IMR-90 (cell line): Measurements from ENCODE around the gene ABCD1. TPM values are rescaled to one million over a fixed set of nuclear protein-coding genes. Genes with fewer than 3 reads are reported as not detected.

Experiments
- ATAC-seq: fragments of 200-7000 bp; cut with Tn5 transposase; 2 replicates; pipeline ENCODE4 v1.9.1; 2020; ENCODE audit warnings: low read depth, mild to moderate bottlenecking, moderate library complexity
- BruUV-seq: library from RNA; stranded (reverse); fragments of 400-500 nt; replicated peaks from 2 replicates; lab custom pipeline; 2021; lab: Mats Ljungman, UMichigan
- CTCF ChIA-PET: fragments of 300-600 bp; formaldehyde crosslinking; extraction: SDS; loops from one replicate; lab custom pipeline; 2021; ENCODE audit warnings: antibody characterized with exemption; lab: Yijun Ruan, JAX
- POLR2A ChIA-PET: fragments of 300-600 bp; sonication (Branson Sonifier 250); formaldehyde crosslinking; loops from one replicate; lab custom pipeline; 2022; ENCODE audit warnings: antibody characterized with exemption; ENCODE audit not compliant: unreplicated experiment; lab: Charles Lee
- DNase-seq: peaks from one replicate; pipeline ENCODE4 v3.0.0; 2013
- H2AFZ ChIP-seq: replicated peaks from 2 replicates; pipeline ENCODE3; 2013; ENCODE audit warnings: low read length, mild to moderate bottlenecking; ENCODE audit not compliant: poor library complexity
- H2AK5ac ChIP-seq: 2 replicates; pipeline ENCODE4 v1.6.1; 2013; ENCODE audit warnings: low read depth, low read length, inconsistent platforms
- H2AK9ac ChIP-seq: replicated peaks from 2 replicates; pipeline ENCODE3; 2013; ENCODE audit warnings: mild to moderate bottlenecking, low read depth, low read length, moderate library complexity; ENCODE audit not compliant: poor library complexity
- H2BK120ac ChIP-seq: 2 replicates; pipeline ENCODE4 v1.6.1; 2013; ENCODE audit warnings: low read depth, low read length, inconsistent platforms
- H2BK15ac ChIP-seq: 3 replicates; pipeline ENCODE4 v1.6.1; 2013; ENCODE audit warnings: low read depth, low read length, inconsistent platforms
- H2BK20ac ChIP-seq: 2 replicates; pipeline ENCODE4 v1.6.1; 2013; ENCODE audit warnings: low read depth, mild to moderate bottlenecking, inconsistent platforms, low read length, moderate library complexity
- H2BK5ac ChIP-seq: 2 replicates; pipeline ENCODE4 v1.6.1; 2013; ENCODE audit warnings: mild to moderate bottlenecking, low read depth, low read length, inconsistent platforms; ENCODE audit not compliant: poor library complexity, severe bottlenecking
- H3K14ac ChIP-seq: replicated peaks from 2 replicates; pipeline ENCODE4 v1.6.1; 2013; ENCODE audit warnings: low read depth, low read length, inconsistent platforms
- H3K18ac ChIP-seq: 2 replicates; pipeline ENCODE4 v1.6.1; 2013; ENCODE audit warnings: low read depth, low read length, control low read depth
- H3K23ac ChIP-seq: 2 replicates; pipeline ENCODE4 v1.6.1; 2013; ENCODE audit warnings: low read depth, low read length, inconsistent platforms
- H3K27ac ChIP-seq: 2 replicates; pipeline ENCODE4 v1.5.1; 2013; ENCODE audit warnings: mild to moderate bottlenecking, control low read depth, low read length; ENCODE audit not compliant: insufficient read depth
- H3K27me3 ChIP-seq: 2 replicates; pipeline ENCODE4 v1.6.1; 2013; ENCODE audit warnings: low read length; ENCODE audit not compliant: control insufficient read depth, insufficient read depth
- H3K36me3 ChIP-seq: 2 replicates; pipeline ENCODE4 v1.6.1; 2013; ENCODE audit warnings: low read length, mixed read lengths; ENCODE audit not compliant: control insufficient read depth, insufficient read depth
- H3K4ac ChIP-seq: 2 replicates; pipeline ENCODE4 v1.6.1; 2013; ENCODE audit warnings: low read depth, low read length, inconsistent platforms
- H3K4me1 ChIP-seq: 2 replicates; pipeline ENCODE4 v1.6.1; 2013; ENCODE audit warnings: low read length, mixed read lengths; ENCODE audit not compliant: control insufficient read depth, insufficient read depth
- H3K4me2 ChIP-seq: 2 replicates; pipeline ENCODE4 v1.6.1; 2013; ENCODE audit warnings: low read depth, mild to moderate bottlenecking, control low read depth, low read length, moderate library complexity
- H3K4me3 ChIP-seq: 2 replicates; pipeline ENCODE4 v1.5.1; 2013; ENCODE audit warnings: low read depth, mild to moderate bottlenecking, control low read depth, low read length, moderate library complexity; ENCODE audit not compliant: insufficient read depth
- H3K56ac ChIP-seq: 2 replicates; pipeline ENCODE4 v1.6.1; 2013; ENCODE audit warnings: low read length, inconsistent platforms; ENCODE audit not compliant: insufficient read depth; ENCODE audit errors: extremely low read depth
- H3K79me1 ChIP-seq, 2 experiments: 2 replicates each; pipeline ENCODE4 v1.6.1; 2013; ENCODE audit warnings: low read length in 2 of 2, inconsistent platforms in 1 of 2, low read depth in 1 of 2
- H3K9ac ChIP-seq: 2 replicates; pipeline ENCODE4 v1.6.1; 2013; ENCODE audit warnings: low read depth, low read length, control low read depth
- H3K9me1 ChIP-seq: 2 replicates; pipeline ENCODE4 v1.6.1; 2013; ENCODE audit warnings: low read length, inconsistent platforms; ENCODE audit not compliant: insufficient read depth
- H3K9me3 ChIP-seq: 2 replicates; pipeline ENCODE4 v1.6.1; 2013; ENCODE audit warnings: low read length; ENCODE audit not compliant: control insufficient read depth, insufficient read depth
- H4K20me1 ChIP-seq: 2 replicates; pipeline ENCODE4 v1.6.1; 2013; ENCODE audit warnings: low read length, inconsistent platforms; ENCODE audit not compliant: insufficient read depth
- H4K5ac ChIP-seq: 2 replicates; pipeline ENCODE4 v1.6.1; 2013; ENCODE audit warnings: mild to moderate bottlenecking, low read depth, low read length, control low read depth
- H4K8ac ChIP-seq, 2 experiments: 2 replicates each; pipeline ENCODE4 v1.6.1; 2013; ENCODE audit warnings: low read depth in 2 of 2, low read length in 2 of 2, control low read depth in 1 of 2, inconsistent platforms in 1 of 2
- H4K91ac ChIP-seq: 2 replicates; pipeline ENCODE4 v1.6.1; 2013; ENCODE audit warnings: low read depth, low read length, inconsistent platforms; ENCODE audit not compliant: insufficient read depth
- BHLHE40 ChIP-seq: fragments of 150-350 bp; IDR thresholded peaks from 2 replicates; pipeline ENCODE4 v1.6.1; 2016; ENCODE audit warnings: mild to moderate bottlenecking, low read depth, low read length
- CHD1 ChIP-seq: IDR thresholded peaks from 2 replicates; pipeline ENCODE4 v1.6.1; 2012; ENCODE audit warnings: low read depth, low read length, improper control_type of control experiment
- MAFK ChIP-seq: IDR thresholded peaks from 2 replicates; pipeline ENCODE4 v1.6.1; 2012; ENCODE audit warnings: low read depth, low read length, improper control_type of control experiment
- MXI1 ChIP-seq: IDR thresholded peaks from 2 replicates; pipeline ENCODE4 v1.6.1; 2012; ENCODE audit warnings: low read depth, mild to moderate bottlenecking, low read length, moderate library complexity, borderline replicate concordance
- NFE2L2 ChIP-seq: fragments of 150-350 bp; IDR thresholded peaks from 2 replicates; pipeline ENCODE4 v1.6.1; 2016; ENCODE audit warnings: low read depth, mild to moderate bottlenecking, low read length
- POLR2A ChIP-seq: IDR thresholded peaks from 2 replicates; pipeline ENCODE4 v1.6.1; 2012; ENCODE audit warnings: mild to moderate bottlenecking, low read depth, low read length
- RAD21 ChIP-seq: IDR thresholded peaks from 2 replicates; pipeline ENCODE4 v1.6.1; 2012; ENCODE audit warnings: low read length, improper control_type of control experiment
- RCOR1 ChIP-seq: IDR thresholded peaks from 2 replicates; pipeline ENCODE4 v1.6.1; 2012; ENCODE audit warnings: mild to moderate bottlenecking, low read length, improper control_type of control experiment; ENCODE audit not compliant: insufficient replicate concordance
- USF2 ChIP-seq: fragments of 150-350 bp; IDR thresholded peaks from 2 replicates; pipeline ENCODE4 v1.6.1; 2017; ENCODE audit warnings: mild to moderate bottlenecking, antibody characterized with exemption, low read length, low read depth
- WGBS, 2 experiments: methylation state at CpG; one replicate each; pipeline versions ENCODE4 v1.1.5 to v1.1.7; 2013; ENCODE audit warnings: missing lambda C conversion rate in 2 of 2; ENCODE audit not compliant: insufficient read length in 1 of 2; ENCODE audit errors: extremely low coverage in 2 of 2; 5-methylcytosine and 5-hydroxymethylcytosine counted together
- dilution Hi-C: fragments of 300-500 bp; cut with HindIII; formaldehyde crosslinking; loops from one replicate; pipeline ENCODE4 v1.14.3; 2018; ENCODE audit warnings: low sequenced_read_pairs; ENCODE audit not compliant: unreplicated experiment
- in situ Hi-C: fragments of 300-500 bp; cut with MboI; formaldehyde crosslinking; loops from 3 replicates; pipeline ENCODE4 v1.14.3; 2019; ENCODE audit warnings: low sequenced_read_pairs, inconsistent platforms, mixed read lengths
- intact Hi-C: fragments of 100-400 bp; cut with micrococcal nuclease; formaldehyde crosslinking; loops from 2 replicates; pipeline ENCODE4 v1.10.0; 2022
- polyA plus RNA-seq, 3 experiments: library from polyadenylated mRNA; depleted of rRNA; stranded (reverse); fragments of >200 nt; gene quantifications; 2 replicates each; pipeline ENCODE4 v1.2.3, GENCODE V29; 2012; ENCODE audit warnings: low replicate concordance in 1 of 3
- total RNA-seq: library from RNA; depleted of rRNA; stranded (reverse); fragments of >200 nt; gene quantifications from 2 replicates; pipeline ENCODE4 v1.2.3, GENCODE V29; 2012

Gene ABCD1
- total and polyA plus RNA-seq, 2 of the 4 experiments (the other 2 are of a cell fraction): 4.3 to 7.0 TPM

- CTCF ChIA-PET: no interaction called here
- H2BK20ac ChIP-seq: no peak overlapping the region
- H3K23ac ChIP-seq: no peak overlapping the region
- H3K4me2 ChIP-seq: no peak overlapping the region
- 0 out of 2 replicates have a peak, but pooled peaks cover 1% of the 10 kb centered on the region for H3K9me3 ChIP-seq
- WGBS, 2 experiments: 62% methylated on average over 8 of the region's 15 CpGs; no CpG with 5 or more reads in 1 of the 2 experiments
- dilution Hi-C loops: no loop called here
- H3K27me3 ChIP-seq: no peaks in the 10 kb centered on the region
- no peak overlapping the region for H3K18ac ChIP-seq
- no peak overlapping the region for H4K5ac ChIP-seq
- no peaks in the 10 kb centered on the region for H3K79me1 ChIP-seq
- no TSS peak for BruUV-seq
- no peak for ATAC-seq
- H3K9ac ChIP-seq: no peak overlapping the region
- DNase-seq: no peak
- no peak overlapping the region for H2BK120ac ChIP-seq
- no peaks in the 10 kb centered on the region for H3K9me1 ChIP-seq
- TF ChIP-seq MAFK (no peak), CHD1 (no peak), MXI1 (no peak), USF2 (no peak), BHLHE40 (no peak), NFE2L2 (no peak), RAD21 (no peak), POLR2A (no peak), RCOR1 (no peak)
- no peak overlapping the region for H2BK15ac ChIP-seq
- H2AK5ac ChIP-seq: no peak overlapping the region
- no peak overlapping the region for H3K4me3 ChIP-seq
- H4K20me1 ChIP-seq: no peaks in the 10 kb centered on the region
- H3K56ac ChIP-seq: no peak overlapping the region
- no peak overlapping the region for H3K14ac ChIP-seq
- intact Hi-C loops: no loop called here
- no peak overlapping the region for H3K4ac ChIP-seq
- H2AFZ ChIP-seq: peak overlapping the region; percentile 51
- H3K4me1 ChIP-seq: no peaks in the 10 kb centered on the region
- POLR2A ChIA-PET: no interaction called here
- H4K91ac ChIP-seq: no peak overlapping the region
- peaks cover 10% of the 10 kb centered on the region; the same call in 1 of the 2 replicates for H3K36me3 ChIP-seq
- no peak overlapping the region for H4K8ac ChIP-seq
- no peak overlapping the region for H2AK9ac ChIP-seq
- in situ Hi-C loops: no loop called here
- no peak overlapping the region for H2BK5ac ChIP-seq
- no peak overlapping the region for H3K27ac ChIP-seq
Observed at GRCh38 chrX:153736871-153737441, 12.3 kb downstream of the ABCD1 start.
